Endothelial cell of umbilical vein (primary cell): ENCODE data around the gene CCS. TPM values are rescaled to one million over a fixed set of nuclear protein-coding genes. Genes with fewer than 3 reads are reported as not detected.
"Not testable (repeated sequence)": the region's sequence is repeated elsewhere in the genome, so short reads cannot be mapped to it uniquely, and the experiment has no call there.

Source experiments
- BruUV-seq: library from RNA; stranded (reverse); fragments of 400-500 nt; replicated peaks from 2 replicates; lab custom pipeline; 2021; lab: Mats Ljungman, UMichigan
- CTCF ChIA-PET: fragments of 300-600, 350-600 bp; sonication (Branson Sonifier 250); formaldehyde crosslinking; loops from one replicate; lab custom pipeline; 2021; ENCODE audit warnings: antibody characterized with exemption, inconsistent platforms; lab: Charles Lee
- POLR2A ChIA-PET: fragments of 300-600, 350-600 bp; sonication (Branson Sonifier 250); formaldehyde crosslinking; loops from one replicate; lab custom pipeline; 2021; ENCODE audit warnings: antibody characterized with exemption, inconsistent platforms; lab: Charles Lee
- DNase-seq: peaks from one replicate; pipeline ENCODE4 v3.0.0-alpha.2; 2011; ENCODE audit warnings: low read depth, low spot score
- FAIRE-seq: peaks from 2 replicates; lab custom pipeline; 2011; peaks lifted over from hg19 to GRCh38; lab: Jason Lieb, UNC
- H2AFZ ChIP-seq: 2 replicates; pipeline ENCODE4 v1.6.0; 2012; ENCODE audit warnings: low read depth, low read length, control low read depth, inconsistent platforms
- H3K27ac ChIP-seq: 2 replicates; pipeline ENCODE4 v1.5.1; 2011; ENCODE audit warnings: low read depth, mild to moderate bottlenecking, control low read depth, low read length, moderate library complexity; ENCODE audit not compliant: insufficient read depth
- H3K27me3 ChIP-seq, 2 experiments: 2 replicates each; pipeline versions ENCODE4 v1.6.0 to v1.6.1; 2011; ENCODE audit warnings: low read length in 2 of 2, mixed read lengths in 1 of 2; ENCODE audit not compliant: control insufficient read depth in 2 of 2, insufficient read depth in 2 of 2
- H3K36me3 ChIP-seq, 2 experiments: 2 replicates in 1 of 2; 3 replicates in 1 of 2; pipeline ENCODE4 v1.5.1; 2011; ENCODE audit warnings: low read length in 2 of 2, mild to moderate bottlenecking in 1 of 2, moderate library complexity in 1 of 2; ENCODE audit not compliant: control insufficient read depth in 2 of 2, insufficient read depth in 2 of 2; ENCODE audit errors: extremely low read depth in 1 of 2
- H3K4me1 ChIP-seq: 3 replicates; pipeline ENCODE4 v1.5.1; 2011; ENCODE audit warnings: mild to moderate bottlenecking, low read length; ENCODE audit not compliant: control insufficient read depth, insufficient read depth; ENCODE audit errors: extremely low read depth
- H3K4me2 ChIP-seq: 2 replicates; pipeline ENCODE4 v1.6.1; 2011; ENCODE audit warnings: low read length, control low read depth, mixed read lengths; ENCODE audit not compliant: insufficient read depth
- H3K4me3 ChIP-seq, 3 experiments: fragments of 200-600 bp in 1 of 3; sonication (generic), shearing (Covaris generic) in 1 of 3; replicated peaks in 1 of 3; 2 replicates each; pipeline ENCODE4 v1.5.1; 2011 to 2016; ENCODE audit warnings: control low read depth in 3 of 3, low read length in 3 of 3, mild to moderate bottlenecking in 2 of 3, inconsistent platforms in 1 of 3, low read depth in 1 of 3, moderate library complexity in 1 of 3; ENCODE audit not compliant: insufficient read depth in 1 of 3
- H3K79me2 ChIP-seq: 2 replicates; pipeline ENCODE4 v1.6.0; 2012; ENCODE audit warnings: low read length, inconsistent platforms; ENCODE audit not compliant: control insufficient read depth, insufficient read depth
- H3K9ac ChIP-seq: replicated peaks from 2 replicates; pipeline ENCODE3; 2011; ENCODE audit warnings: low read length, control low read depth; ENCODE audit not compliant: insufficient read depth; ENCODE audit errors: extremely low read depth
- H3K9me1 ChIP-seq: replicated peaks from 3 replicates; pipeline ENCODE4 v1.6.0; 2011; ENCODE audit warnings: mild to moderate bottlenecking, low read length; ENCODE audit not compliant: control insufficient read depth, insufficient read depth; ENCODE audit errors: extremely low read depth
- H3K9me3 ChIP-seq: replicated peaks from 2 replicates; pipeline ENCODE4 v1.5.1; 2012; ENCODE audit warnings: low read length, inconsistent platforms; ENCODE audit not compliant: control insufficient read depth, insufficient read depth
- H4K20me1 ChIP-seq: replicated peaks from 2 replicates; pipeline ENCODE3; 2011; ENCODE audit warnings: mild to moderate bottlenecking, low read length; ENCODE audit not compliant: control insufficient read depth, insufficient read depth; ENCODE audit errors: extremely low read depth
- EZH2 ChIP-seq: IDR thresholded peaks from 2 replicates; pipeline ENCODE4 v1.6.1; 2012; ENCODE audit warnings: borderline replicate concordance, low read depth, mild to moderate bottlenecking, moderate library complexity, low read length, inconsistent platforms; ENCODE audit not compliant: severe bottlenecking
- FOS ChIP-seq: IDR thresholded peaks from 2 replicates; pipeline ENCODE4 v1.6.1; 2011; ENCODE audit warnings: mild to moderate bottlenecking, low read length, moderate library complexity, borderline replicate concordance; ENCODE audit not compliant: insufficient read depth
- GATA2 ChIP-seq: IDR thresholded peaks from 2 replicates; pipeline ENCODE4 v1.7.0; 2011; ENCODE audit warnings: low read depth, mild to moderate bottlenecking, moderate library complexity, mixed read lengths, low read length; ENCODE audit not compliant: insufficient read length, insufficient read depth
- JUN ChIP-seq: IDR thresholded peaks from 2 replicates; pipeline ENCODE4 v1.6.1; 2011; ENCODE audit warnings: borderline replicate concordance, low read depth; ENCODE audit not compliant: insufficient read length, insufficient read depth
- MYC ChIP-seq: IDR thresholded peaks from one replicate; pipeline ENCODE4 v1.6.1; 2011; ENCODE audit warnings: mild to moderate bottlenecking, low read depth, low read length
- POLR2A ChIP-seq: IDR thresholded peaks from 2 replicates; pipeline ENCODE4 v1.6.1; 2012; ENCODE audit warnings: low read depth, mild to moderate bottlenecking, control low read depth, low read length
- POLR2AphosphoS5 ChIP-seq: IDR thresholded peaks from 2 replicates; pipeline ENCODE4 v1.6.1; 2012; ENCODE audit warnings: low read depth, mild to moderate bottlenecking, control low read depth, low read length, moderate library complexity; ENCODE audit not compliant: insufficient read depth
- dilution Hi-C: fragments of 300-500 bp; cut with MboI; formaldehyde crosslinking; loops from one replicate; pipeline ENCODE4 v1.15.0; 2019; ENCODE audit warnings: low sequenced_read_pairs; ENCODE audit not compliant: extremely low pct_ligation_motif_present
- intact Hi-C: fragments of 100-400 bp; cut with micrococcal nuclease; formaldehyde crosslinking; loops from one replicate; pipeline ENCODE4 v1.10.0; 2022
- polyA plus RNA-seq, 4 experiments: library from polyadenylated mRNA; depleted of rRNA in 3 of 4; stranded (reverse) in 3 of 4; unstranded in 1 of 4; fragments of >200 nt; gene quantifications; 2 replicates each; pipeline versions ENCODE4 v1.2.1 to v1.2.3, GENCODE V29; 2011 to 2012; ENCODE audit warnings: missing spikeins in 1 of 4
- total RNA-seq: library from RNA; stranded (reverse); gene quantifications from 2 replicates; pipeline ENCODE4 v1.2.3, GENCODE V29; 2021
- TF ChIP-seq, protein P1 (sequence below): IDR thresholded peaks from 2 replicates; pipeline ENCODE4 v1.6.1; 2011; ENCODE audit not compliant: insufficient read depth, insufficient read length
- TF ChIP-seq, protein P2 (sequence below), 2 donors: IDR thresholded peaks; 1 replicate in 1 of 2; 2 replicates in 1 of 2; pipeline ENCODE4 v1.5.1; 2011; ENCODE audit warnings: low read length in 2 of 2, mild to moderate bottlenecking in 2 of 2, moderate library complexity in 2 of 2, control low read depth in 1 of 2, inconsistent platforms in 1 of 2, low read depth in 1 of 2; ENCODE audit not compliant: insufficient read depth in 1 of 2; ENCODE audit errors: extremely low read depth in 1 of 2

Gene CCS
- total and polyA plus RNA-seq, 2 donors (not counting 3 experiments of a cell fraction or from before 2014, with no cell fraction given), result 38.7 to 39.0 TPM

DNA sequence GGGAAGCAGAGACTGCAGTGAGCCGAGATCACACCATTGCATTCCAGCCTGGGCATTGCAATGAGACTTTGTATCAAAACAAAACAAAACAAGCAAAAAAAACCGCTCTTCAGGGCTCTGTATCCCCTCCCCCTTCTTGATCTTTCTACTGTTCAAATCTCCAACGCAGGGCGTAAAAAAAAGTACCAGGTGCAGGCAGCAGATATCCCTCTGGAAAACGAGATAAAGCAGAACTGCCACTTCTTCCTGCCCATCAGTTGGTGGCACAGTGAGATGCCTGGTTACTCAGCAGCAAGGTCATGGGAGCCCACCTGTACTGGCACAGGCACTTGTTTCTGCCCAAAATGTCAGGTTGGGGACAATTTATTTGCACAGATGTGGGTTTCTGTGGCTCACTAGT lies 11.2 kb downstream of the CCS start:
- H3K27me3 ChIP-seq, result no peaks in the 10 kb centered on the region
- POLR2A ChIA-PET, result no interaction called here
- no peak overlapping the region for H3K4me3 ChIP-seq
- BruUV-seq, result no TSS peak
- TF ChIP-seq, protein P1, sequence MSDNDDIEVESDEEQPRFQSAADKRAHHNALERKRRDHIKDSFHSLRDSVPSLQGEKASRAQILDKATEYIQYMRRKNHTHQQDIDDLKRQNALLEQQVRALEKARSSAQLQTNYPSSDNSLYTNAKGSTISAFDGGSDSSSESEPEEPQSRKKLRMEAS, result no peak
- TF ChIP-seq POLR2A, result no peak
- TF ChIP-seq, protein P2, sequence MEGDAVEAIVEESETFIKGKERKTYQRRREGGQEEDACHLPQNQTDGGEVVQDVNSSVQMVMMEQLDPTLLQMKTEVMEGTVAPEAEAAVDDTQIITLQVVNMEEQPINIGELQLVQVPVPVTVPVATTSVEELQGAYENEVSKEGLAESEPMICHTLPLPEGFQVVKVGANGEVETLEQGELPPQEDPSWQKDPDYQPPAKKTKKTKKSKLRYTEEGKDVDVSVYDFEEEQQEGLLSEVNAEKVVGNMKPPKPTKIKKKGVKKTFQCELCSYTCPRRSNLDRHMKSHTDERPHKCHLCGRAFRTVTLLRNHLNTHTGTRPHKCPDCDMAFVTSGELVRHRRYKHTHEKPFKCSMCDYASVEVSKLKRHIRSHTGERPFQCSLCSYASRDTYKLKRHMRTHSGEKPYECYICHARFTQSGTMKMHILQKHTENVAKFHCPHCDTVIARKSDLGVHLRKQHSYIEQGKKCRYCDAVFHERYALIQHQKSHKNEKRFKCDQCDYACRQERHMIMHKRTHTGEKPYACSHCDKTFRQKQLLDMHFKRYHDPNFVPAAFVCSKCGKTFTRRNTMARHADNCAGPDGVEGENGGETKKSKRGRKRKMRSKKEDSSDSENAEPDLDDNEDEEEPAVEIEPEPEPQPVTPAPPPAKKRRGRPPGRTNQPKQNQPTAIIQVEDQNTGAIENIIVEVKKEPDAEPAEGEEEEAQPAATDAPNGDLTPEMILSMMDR (IDR thresholded peaks at IDR 0.05; ENCODE audit: extremely low read depth in 1 of 2, insufficient read depth in 1 of 2, low read depth in 1 of 2, low read length in 2 of 2), result no peak
- no peak for TF ChIP-seq MYC
- TF ChIP-seq FOS, result no peak
- no peak for TF ChIP-seq GATA2
- no peak for TF ChIP-seq EZH2
- TF ChIP-seq POLR2AphosphoS5, result no peak
- TF ChIP-seq JUN, result no peak
- CTCF ChIA-PET, result no interaction called here
- H3K27ac ChIP-seq, result no peak overlapping the region
- no peaks in the 10 kb centered on the region for H4K20me1 ChIP-seq
- FAIRE-seq (no peak), DNase-seq (no peak)
- H3K36me3 ChIP-seq, result peaks cover 2 to 17% of the 10 kb centered on the region in 2 experiments
- H3K9me1 ChIP-seq, result no peaks in the 10 kb centered on the region
- H3K4me2 ChIP-seq, result no peak overlapping the region
- no peak overlapping the region for H2AFZ ChIP-seq
- H3K9ac ChIP-seq, result no peak overlapping the region
- dilution Hi-C loops (no loop called here), intact Hi-C loops (no loop called here)
- H3K4me1 ChIP-seq, result no peaks in the 10 kb centered on the region
- no peaks in the 10 kb centered on the region for H3K9me3 ChIP-seq
- no peaks in the 10 kb centered on the region for H3K79me2 ChIP-seq

GRCh38 chr11:66606608-66607007 lies 13.6 kb downstream of the CCS start:
- H3K36me3 ChIP-seq, result peaks cover 2 to 13% of the 10 kb centered on the region in 2 experiments
- H3K27ac ChIP-seq, H3K4me1 ChIP-seq, H2AFZ ChIP-seq, H3K9me3 ChIP-seq, H3K4me2 ChIP-seq, H3K79me2 ChIP-seq, H4K20me1 ChIP-seq, FAIRE-seq, intact Hi-C loops, H3K27me3 ChIP-seq, H3K4me3 ChIP-seq, H3K9me1 ChIP-seq, DNase-seq, BruUV-seq, dilution Hi-C loops, H3K9ac ChIP-seq: not testable (repeated sequence)
- ChIA-PET CTCF (interaction anchor here (1.3 kb wide), 1 partner anchor 14 kb away, joined by 3 read pairs; no protein-coding TSS in a partner anchor), POLR2A (interaction anchor here (1.5 kb wide), 1 partner anchor 10 kb away, joined by 5 read pairs; the partner anchor contains the start of gene RBM14)
